GM23248 (cell line): ENCODE data around the gene LYPD6B. TPM values are rescaled to one million over a fixed set of nuclear protein-coding genes. Genes with fewer than 3 reads are reported as not detected.

Experiments used
- DNase-seq: peaks from one replicate; pipeline ENCODE4 v3.0.0-alpha.2; 2015
- H2AFZ ChIP-seq: fragments of 200-600 bp; sonication (generic); 2 replicates; pipeline ENCODE4 v1.6.1; 2016; ENCODE audit warnings: antibody characterized with exemption
- H3F3A ChIP-seq: fragments of 200-600 bp; sonication (generic); 2 replicates; pipeline ENCODE4 v1.6.1; 2016; ENCODE audit warnings: mild to moderate bottlenecking, antibody characterized with exemption, mixed run types; ENCODE audit not compliant: insufficient read depth
- H3K27ac ChIP-seq: fragments of 200-600 bp; sonication (generic); 2 replicates; pipeline ENCODE4 v1.5.1; 2016; ENCODE audit warnings: mild to moderate bottlenecking
- H3K27me3 ChIP-seq: fragments of 200-600 bp; sonication (generic); replicated peaks from 2 replicates; pipeline ENCODE4 v1.6.1; 2016; ENCODE audit warnings: mild to moderate bottlenecking; ENCODE audit not compliant: insufficient read depth
- H3K36me3 ChIP-seq: fragments of 200-600 bp; sonication (generic); 2 replicates; pipeline ENCODE4 v1.6.1; 2016; ENCODE audit warnings: low read depth, mild to moderate bottlenecking
- H3K4me1 ChIP-seq: fragments of 200-600 bp; sonication (generic); 2 replicates; pipeline ENCODE4 v1.6.1; 2016; ENCODE audit warnings: mild to moderate bottlenecking; ENCODE audit not compliant: insufficient read depth
- H3K4me2 ChIP-seq: fragments of 200-600 bp; sonication (generic); one replicate; pipeline ENCODE4 v1.6.1; 2016; ENCODE audit warnings: mild to moderate bottlenecking; ENCODE audit not compliant: unreplicated experiment
- H3K4me3 ChIP-seq: fragments of 200-600 bp; sonication (generic); 2 replicates; pipeline ENCODE4 v1.5.1; 2016; ENCODE audit warnings: mild to moderate bottlenecking
- H3K79me2 ChIP-seq: fragments of 200-600 bp; sonication (generic); 2 replicates; pipeline ENCODE4 v1.6.1; 2016; ENCODE audit warnings: mild to moderate bottlenecking; ENCODE audit not compliant: insufficient read depth
- H3K9ac ChIP-seq: fragments of 200-600 bp; sonication (generic); 2 replicates; pipeline ENCODE4 v1.6.1; 2016; ENCODE audit warnings: mild to moderate bottlenecking
- H3K9me2 ChIP-seq: fragments of 200-600 bp; sonication (generic); 2 replicates; pipeline ENCODE4 v1.6.1; 2016; ENCODE audit warnings: mixed run types, mild to moderate bottlenecking, moderate library complexity; ENCODE audit not compliant: insufficient read depth
- H3K9me3 ChIP-seq: fragments of 200-600 bp; sonication (generic); one replicate; pipeline ENCODE4 v1.6.1; 2017; ENCODE audit warnings: low read depth
- H4K20me1 ChIP-seq: fragments of 200-600 bp; sonication (generic); 2 replicates; pipeline ENCODE4 v1.6.0; 2016; ENCODE audit not compliant: insufficient read depth
- EZH2 ChIP-seq: fragments of 200-600 bp; sonication (generic); IDR thresholded peaks from 2 replicates; pipeline ENCODE4 v1.6.1; 2018; ENCODE audit warnings: antibody characterized with exemption, mild to moderate bottlenecking; ENCODE audit not compliant: insufficient read depth, poor library complexity, severe bottlenecking
- EZH2phosphoT487 ChIP-seq: fragments of 200-600 bp; sonication (generic); IDR thresholded peaks from 2 replicates; pipeline ENCODE4 v1.6.1; 2018; ENCODE audit warnings: antibody characterized with exemption, moderate library complexity, mild to moderate bottlenecking, low read depth; ENCODE audit not compliant: insufficient read depth
- WGBS, 2 experiments: methylation state at CpG; one replicate each; pipeline ENCODE4 v1.1.6; 2015 to 2017; ENCODE audit warnings: low lambda C conversion rate in 2 of 2, low coverage in 1 of 2; ENCODE audit errors: missing lambda C conversion rate in 2 of 2; 5-methylcytosine and 5-hydroxymethylcytosine counted together
- in situ Hi-C: fragments of 300-500 bp; cut with MboI; formaldehyde crosslinking; loops from 2 replicates; pipeline ENCODE4 v1.15.0; 2020
- polyA plus RNA-seq: library from polyadenylated mRNA; unstranded; fragments of >200 nt; fragmentation: Nextera tagmentation; extraction: Ambion mirVana; gene quantifications from 2 replicates; pipeline ENCODE4 v1.2.1, GENCODE V29; 2016
- total RNA-seq: library from RNA; depleted of rRNA; stranded (reverse); fragments of >200 nt; shearing (Covaris generic); gene quantifications from 2 replicates; pipeline ENCODE4 v1.2.3, GENCODE V29; 2014

Gene LYPD6B
- total and polyA plus RNA-seq, 2 experiments from 2014 or later, result 3.9 to 11.4 TPM

DNA sequence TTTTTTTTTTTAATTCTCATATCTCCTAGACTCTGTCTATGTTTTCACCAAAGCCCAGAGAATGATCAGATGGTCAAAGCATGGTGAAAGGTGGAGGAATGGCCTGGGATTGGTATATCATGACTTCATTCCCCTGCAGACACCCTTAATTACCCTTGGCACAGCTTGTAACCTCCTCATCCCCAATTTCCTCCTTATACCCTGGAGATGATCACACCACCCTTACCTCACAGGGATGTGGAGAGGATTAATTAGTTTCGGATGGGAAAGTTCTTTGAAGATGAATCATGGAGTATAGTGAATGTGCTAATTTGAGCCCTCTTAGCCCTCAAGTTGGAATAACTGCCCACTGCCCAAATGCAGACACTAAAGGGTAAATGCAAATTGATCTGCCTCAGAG is 153.9 kb downstream of the LYPD6B start:
- WGBS, 2 experiments, result 24 to 30% methylated on average over 1 of the region's 1 CpG
- H3K27me3 ChIP-seq, result no peaks in the 10 kb centered on the region

DNA sequence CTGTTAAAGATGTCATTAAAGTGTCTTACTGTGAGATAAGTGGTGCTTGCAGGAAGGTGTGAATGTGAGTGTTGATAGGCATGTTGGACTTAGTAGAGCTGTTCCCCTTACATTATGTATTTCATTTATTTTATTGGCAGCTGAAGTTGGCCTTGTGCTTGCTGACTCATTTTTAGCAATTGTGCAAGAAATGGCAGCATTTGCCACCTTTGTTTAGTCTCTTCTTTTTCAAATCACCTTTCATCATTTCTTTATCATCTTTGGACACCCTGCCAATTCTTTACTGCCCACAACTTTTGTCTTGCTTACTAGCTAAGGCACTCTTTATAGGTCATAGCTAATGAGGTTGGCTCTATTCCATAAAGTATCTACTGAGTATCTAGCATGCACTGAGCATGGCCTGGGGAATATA is 161.6 kb downstream of the LYPD6B start:
- no peak overlapping the region for H3K9ac ChIP-seq
- H3K27ac ChIP-seq, result no peak overlapping the region
- in situ Hi-C loops, result no loop called here
- DNase-seq, result peak; percentile 54
- no peaks in the 10 kb centered on the region for H4K20me1 ChIP-seq
- TF ChIP-seq EZH2 (no peak), EZH2phosphoT487 (no peak)
- no peaks in the 10 kb centered on the region for H3K79me2 ChIP-seq
- no peak overlapping the region for H2AFZ ChIP-seq
- no peak overlapping the region for H3K4me3 ChIP-seq
- H3K4me1 ChIP-seq, result no peaks in the 10 kb centered on the region
- no peaks in the 10 kb centered on the region for H3K27me3 ChIP-seq
- H3F3A ChIP-seq, result no peaks in the 10 kb centered on the region
- no peak overlapping the region for H3K4me2 ChIP-seq
- H3K9me3 ChIP-seq, result no peaks in the 10 kb centered on the region
- H3K9me2 ChIP-seq, result no peaks in the 10 kb centered on the region
- no peaks in the 10 kb centered on the region for H3K36me3 ChIP-seq

More for the DNA sequence above, 153.9 kb downstream of the LYPD6B start:
- no peak for TF ChIP-seq EZH2phosphoT487
- no peak for TF ChIP-seq EZH2
- peak; percentile 22 for DNase-seq
- Histone ChIP-seq H3K9ac (no peak overlapping the region), H3K9me3 (no peaks in the 10 kb centered on the region), H3K4me1 (no peaks in the 10 kb centered on the region), H3K4me2 (no peak overlapping the region), H3K27ac (no peak overlapping the region), H4K20me1 (no peaks in the 10 kb centered on the region), H2AFZ (no peak overlapping the region), H3K36me3 (no peaks in the 10 kb centered on the region), H3K4me3 (no peak overlapping the region), H3K9me2 (no peaks in the 10 kb centered on the region), H3F3A (no peaks in the 10 kb centered on the region), H3K79me2 (no peaks in the 10 kb centered on the region)
- in situ Hi-C loops, result no loop called here

DNA sequence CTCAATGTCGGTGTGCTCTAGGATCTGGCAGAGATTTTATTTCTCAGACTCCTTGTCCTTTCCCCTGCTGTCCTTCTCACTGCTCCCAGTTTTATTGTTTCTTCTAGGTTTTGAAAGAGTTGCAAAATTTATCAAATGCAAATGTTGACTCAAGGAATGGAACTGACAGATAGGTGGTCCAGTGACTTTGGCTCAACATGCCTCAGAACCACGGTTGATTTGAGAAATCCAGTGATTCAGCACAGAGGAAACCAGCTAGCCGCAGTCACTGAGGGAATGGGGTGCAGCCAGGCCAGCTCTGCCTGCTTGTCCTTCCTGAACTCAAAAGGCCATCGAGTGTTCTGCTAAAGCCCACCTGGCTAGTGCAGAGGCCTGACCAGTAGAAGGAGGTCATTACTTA is 166.2 kb downstream of the LYPD6B start:
- Histone ChIP-seq H3K27ac (no peak overlapping the region), H3K4me1 (no peaks in the 10 kb centered on the region), H3K9me2 (no peaks in the 10 kb centered on the region), H3F3A (no peaks in the 10 kb centered on the region), H3K27me3 (no peaks in the 10 kb centered on the region), H4K20me1 (no peaks in the 10 kb centered on the region), H3K79me2 (no peaks in the 10 kb centered on the region), H3K9me3 (no peaks in the 10 kb centered on the region), H3K4me2 (no peak overlapping the region), H2AFZ (no peak overlapping the region), H3K9ac (no peak overlapping the region), H3K4me3 (no peak overlapping the region), H3K36me3 (no peaks in the 10 kb centered on the region)
- in situ Hi-C loops, result no loop called here
- TF ChIP-seq EZH2 (no peak), EZH2phosphoT487 (no peak)
- no peak for DNase-seq
- 71% methylated on average over 4 of the region's 4 CpGs for WGBS, 2 experiments

- Histone ChIP-seq H3K9ac (no peak overlapping the region), H2AFZ (no peak overlapping the region), H3K27ac (no peak overlapping the region), H3K4me1 (no peaks in the 10 kb centered on the region), H3K36me3 (no peaks in the 10 kb centered on the region), H3K27me3 (no peaks in the 10 kb centered on the region), H3K4me2 (no peak overlapping the region), H3F3A (no peaks in the 10 kb centered on the region), H3K79me2 (no peaks in the 10 kb centered on the region), H4K20me1 (no peaks in the 10 kb centered on the region), H3K9me3 (no peaks in the 10 kb centered on the region), H3K4me3 (no peak overlapping the region), H3K9me2 (no peaks in the 10 kb centered on the region)
- no peak for DNase-seq
- in situ Hi-C loops, result no loop called here
- TF ChIP-seq EZH2 (no peak), EZH2phosphoT487 (no peak)
- WGBS, 2 experiments, result 77 to 84% methylated on average over 8 of the region's 8 CpGs
Observed at GRCh38 chr2:149205143-149205542, 166.6 kb downstream of the LYPD6B start.

DNA sequence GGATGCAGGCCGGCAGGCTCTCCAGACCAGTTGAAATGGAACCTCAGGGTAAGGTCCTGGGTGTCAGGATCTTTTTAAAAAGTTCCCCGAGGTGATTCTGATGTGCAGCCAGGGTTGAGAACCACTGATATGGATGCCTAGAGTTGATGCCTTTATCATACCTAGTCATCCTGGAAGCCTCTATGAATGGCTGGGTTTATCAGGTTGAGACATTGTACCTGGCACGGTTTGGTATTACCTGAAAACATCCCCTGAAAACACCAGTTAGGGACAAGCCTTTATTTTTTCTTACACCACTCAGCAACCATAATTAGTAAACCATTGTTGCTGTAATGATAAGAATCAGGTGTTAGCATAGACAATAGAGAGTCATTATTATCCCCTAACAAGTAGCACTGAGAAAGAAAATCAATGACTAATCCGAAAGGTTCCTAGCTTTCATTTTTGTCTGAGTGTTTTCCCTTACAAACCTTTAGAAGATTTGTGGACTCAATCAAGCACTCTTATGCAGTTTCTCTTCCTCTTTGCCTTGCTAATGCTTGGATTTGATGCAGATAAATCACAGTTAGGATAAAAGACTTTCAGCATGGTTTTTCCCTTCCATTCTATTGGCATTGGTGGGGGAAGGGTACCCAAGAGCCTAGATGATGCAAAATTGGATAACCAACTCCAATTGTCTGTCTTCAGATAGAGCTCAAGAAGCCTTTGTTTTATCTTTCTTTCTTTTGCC is 175.4 kb downstream of the LYPD6B start:
- H3K27ac ChIP-seq, result no peak overlapping the region

More for the DNA sequence above, 175.4 kb downstream of the LYPD6B start:
- no peaks in the 10 kb centered on the region for H3K36me3 ChIP-seq
- H4K20me1 ChIP-seq, result no peaks in the 10 kb centered on the region
- 31 to 50% methylated on average over 4 of the region's 4 CpGs for WGBS, 2 experiments
- no peaks in the 10 kb centered on the region for H3K27me3 ChIP-seq
- no peak overlapping the region for H2AFZ ChIP-seq
- no peaks in the 10 kb centered on the region for H3K79me2 ChIP-seq
- H3K4me2 ChIP-seq, result no peak overlapping the region
- no peak for DNase-seq
- no peak overlapping the region for H3K4me3 ChIP-seq
- H3K4me1 ChIP-seq, result no peaks in the 10 kb centered on the region
- in situ Hi-C loops, result no loop called here
- no peaks in the 10 kb centered on the region for H3K9me3 ChIP-seq
- H3F3A ChIP-seq, result no peaks in the 10 kb centered on the region
- no peak for TF ChIP-seq EZH2
- TF ChIP-seq EZH2phosphoT487, result no peak
- H3K9ac ChIP-seq, result no peak overlapping the region
- H3K9me2 ChIP-seq, result no peaks in the 10 kb centered on the region
